Measurements from ENCODE around the gene SCAP. TPM values are rescaled to one million over a fixed set of nuclear protein-coding genes. Genes with fewer than 3 reads are reported as not detected.
A peak's percentile ranks its signal among the peaks of the same experiment; 100 is the strongest.

The SCAP gene
- total and polyA plus RNA-seq, 2 of the 13 experiments (the other 11 are each of a cell fraction or from before 2014, with no cell fraction given) = 40.4 to 53.3 TPM

- peak; percentile 68 for TF ChIP-seq ZNF263 (CRISPR knock-in tag; IDR thresholded peaks at IDR 0.05)
- no peak for TF ChIP-seq KLF12 (CRISPR knock-in tag; IDR thresholded peaks at IDR 0.05; ENCODE audit: borderline replicate concordance)
- TF ChIP-seq ZNF891 (CRISPR knock-in tag; IDR thresholded peaks at IDR 0.05) = peak; percentile 29; the same call in 1 of the 2 replicates
- TF ChIP-seq SNAPC2 (CRISPR knock-in tag; IDR thresholded peaks at IDR 0.05) = peak; percentile 58; the same call in 1 of the 2 replicates
- peak; percentile 96 for TF ChIP-seq RAD21 (CRISPR knock-in tag; IDR thresholded peaks at IDR 0.05)
- TF ChIP-seq IKZF4 (CRISPR knock-in tag; IDR thresholded peaks at IDR 0.05; ENCODE audit: borderline replicate concordance, low read depth, not compliant biosample characterization) = no peak
- TF ChIP-seq HOXA5 (CRISPR knock-in tag; IDR thresholded peaks at IDR 0.05) = no peak
- no peak for TF ChIP-seq EED (CRISPR knock-in tag; IDR thresholded peaks at IDR 0.05)
- no peak for TF ChIP-seq ZBTB34 (CRISPR knock-in tag; IDR thresholded peaks at IDR 0.05)
- 0 out of 2 replicates have a peak, but pooled peaks have one; percentile 37 for TF ChIP-seq KMT2A (CRISPR knock-in tag; IDR thresholded peaks at IDR 0.05)
- TF ChIP-seq RFX1 (IDR thresholded peaks at IDR 0.05) = no peak
- peak; percentile 53; the same call in 1 of the 2 replicates for TF ChIP-seq FOXP4 (CRISPR knock-in tag; IDR thresholded peaks at IDR 0.05)
- no peak for TF ChIP-seq HNRNPL (IDR thresholded peaks at IDR 0.05; ENCODE audit: low read depth, low read length)
- TF ChIP-seq PAF1 (CRISPR knock-in tag; IDR thresholded peaks at IDR 0.05) = no peak
- TF ChIP-seq MYC (CRISPR knock-in tag; IDR thresholded peaks at IDR 0.05; ENCODE audit: borderline replicate concordance) = peak; percentile 88
- TF ChIP-seq MED1 (CRISPR knock-in tag; IDR thresholded peaks at IDR 0.05) = no peak; the same call in 1 of the 2 replicates
- no peak for TF ChIP-seq SRY (CRISPR knock-in tag; IDR thresholded peaks at IDR 0.05)
- no peak for TF ChIP-seq PHF20 (CRISPR knock-in tag; IDR thresholded peaks at IDR 0.05)
- no peak for TF ChIP-seq NFAT5 (CRISPR knock-in tag; IDR thresholded peaks at IDR 0.05)
- no peak for TF ChIP-seq ARID3A (IDR thresholded peaks at IDR 0.05; ENCODE audit: low read depth, low read length)
Observed at GRCh38 chr3:47522082-47522987, 46.6 kb upstream of the SCAP start (continued).

Measured in HepG2 (cell line).